ENCODE results near the gene FN3KRP.
A peak's percentile ranks its signal among the peaks of the same experiment; 100 is the strongest.

The FN3KRP gene

GRCh38 chr17:82722341-82723013, 6.0 kb downstream of the FN3KRP start:
- no peak overlapping the region for H3K4me3 ChIP-seq (ENCODE audit: low read depth, low read length)
- POLR2A ChIA-PET, result no interaction called here
- CTCF ChIA-PET, result interaction anchor here (0.6 to 1.4 kb wide), 3 partner anchors 11 to 563 kb away, joined by 3 to 6 read pairs (median 3); no protein-coding TSS in a partner anchor
- TF ChIP-seq ZNF623 (tag by site-specific recombination; IDR thresholded peaks at IDR 0.05) (no peak), KLF10 (tag by site-specific recombination; IDR thresholded peaks at IDR 0.05) (no peak), MZF1 (tag by site-specific recombination; IDR thresholded peaks at IDR 0.05; ENCODE audit: borderline replicate concordance) (no peak), EGR2 (tag by site-specific recombination; IDR thresholded peaks at IDR 0.05; ENCODE audit: low read depth) (peak; percentile 28; the same call in 1 of the 2 replicates)
- H3K36me3 ChIP-seq (ENCODE audit: control insufficient read depth in 2 of 2, insufficient read depth in 1 of 2, low read length in 2 of 2), result peaks cover 54 to 73% of the 10 kb centered on the region in 2 experiments
- H3K4me1 ChIP-seq (ENCODE audit: control insufficient read depth, insufficient read depth, low read length), result 0 out of 2 replicates have a peak, but pooled peaks cover 4% of the 10 kb centered on the region
- no peaks in the 10 kb centered on the region for H3K9me3 ChIP-seq (ENCODE audit: control insufficient read depth, insufficient read depth, low read depth, low read length)
- no peak overlapping the region for H3K27ac ChIP-seq (ENCODE audit: extremely low read depth, low read depth, low read length)

GRCh38 chr17:82723169-82723807, 6.8 kb downstream of the FN3KRP start:
- TF ChIP-seq, protein P1, sequence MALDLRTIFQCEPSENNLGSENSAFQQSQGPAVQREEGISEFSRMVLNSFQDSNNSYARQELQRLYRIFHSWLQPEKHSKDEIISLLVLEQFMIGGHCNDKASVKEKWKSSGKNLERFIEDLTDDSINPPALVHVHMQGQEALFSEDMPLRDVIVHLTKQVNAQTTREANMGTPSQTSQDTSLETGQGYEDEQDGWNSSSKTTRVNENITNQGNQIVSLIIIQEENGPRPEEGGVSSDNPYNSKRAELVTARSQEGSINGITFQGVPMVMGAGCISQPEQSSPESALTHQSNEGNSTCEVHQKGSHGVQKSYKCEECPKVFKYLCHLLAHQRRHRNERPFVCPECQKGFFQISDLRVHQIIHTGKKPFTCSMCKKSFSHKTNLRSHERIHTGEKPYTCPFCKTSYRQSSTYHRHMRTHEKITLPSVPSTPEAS (tag by site-specific recombination; IDR thresholded peaks at IDR 0.05), result peak; percentile 91
- no peak for TF ChIP-seq ZNF26 (tag by site-specific recombination; IDR thresholded peaks at IDR 0.05)
- Histone ChIP-seq H3K4me1 (ENCODE audit: control insufficient read depth, insufficient read depth, low read length) (no peaks in the 10 kb centered on the region), H3K36me3 (ENCODE audit: control insufficient read depth in 2 of 2, insufficient read depth in 1 of 2, low read length in 2 of 2) (peaks cover 55 to 76% of the 10 kb centered on the region in 2 experiments), H3K9me3 (ENCODE audit: control insufficient read depth, insufficient read depth, low read depth, low read length) (no peaks in the 10 kb centered on the region), H3K4me3 (ENCODE audit: low read depth, low read length) (no peak overlapping the region), H3K27ac (ENCODE audit: extremely low read depth, low read depth, low read length) (no peak overlapping the region)
- ChIA-PET POLR2A (no interaction called here), CTCF (interaction anchor here (1.4 kb wide), 1 partner anchor 10 kb away, joined by 6 read pairs; no protein-coding TSS in a partner anchor)

DNA sequence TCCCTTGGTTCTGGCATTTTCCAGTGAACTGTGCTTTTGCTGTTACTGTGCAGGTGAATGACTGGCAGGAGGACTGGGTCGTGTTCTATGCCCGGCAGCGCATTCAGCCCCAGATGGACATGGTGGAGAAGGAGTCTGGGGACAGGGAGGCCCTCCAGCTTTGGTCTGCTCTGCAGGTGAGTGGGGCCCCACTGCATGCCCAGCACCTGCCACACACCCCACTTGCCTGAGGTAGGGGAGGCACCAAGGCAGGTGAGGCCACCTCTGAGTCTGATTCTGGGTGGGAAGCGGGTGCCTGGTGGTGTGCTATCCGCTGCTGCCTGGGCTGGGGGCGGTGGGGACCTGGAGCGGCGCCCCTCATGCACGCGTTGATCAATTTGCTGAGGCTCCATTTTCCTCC, 9.9 kb downstream of the FN3KRP start:
- CTCF ChIA-PET, result interaction anchor here (0.7 kb wide), 1 partner anchor 29 kb away, joined by 3 read pairs; no protein-coding TSS in a partner anchor
- no peaks in the 10 kb centered on the region for H3K4me1 ChIP-seq (ENCODE audit: control insufficient read depth, insufficient read depth, low read length)
- H3K27ac ChIP-seq (ENCODE audit: extremely low read depth, low read depth, low read length), result no peak overlapping the region
- no peaks in the 10 kb centered on the region for H3K9me3 ChIP-seq (ENCODE audit: control insufficient read depth, insufficient read depth, low read depth, low read length)
- POLR2A ChIA-PET, result interaction anchor here (0.6 to 3.7 kb wide), 2 partner anchors 10 to 270 kb away, joined by 5 to 16 read pairs; partner anchors contain the start of gene FN3KRP
- H3K4me3 ChIP-seq (ENCODE audit: low read depth, low read length), result no peak overlapping the region
- peaks cover 36 to 71% of the 10 kb centered on the region in 2 experiments for H3K36me3 ChIP-seq (ENCODE audit: control insufficient read depth in 2 of 2, insufficient read depth in 1 of 2, low read length in 2 of 2)
- no peak for TF ChIP-seq ZNF596 (tag by site-specific recombination; IDR thresholded peaks at IDR 0.05)
- no peak for TF ChIP-seq ZNF157 (tag by site-specific recombination; IDR thresholded peaks at IDR 0.05)
- TF ChIP-seq REPIN1 (tag by site-specific recombination; IDR thresholded peaks at IDR 0.05; ENCODE audit: low read depth), result no peak
- no peak for TF ChIP-seq GLIS1 (tag by site-specific recombination; IDR thresholded peaks at IDR 0.05)
- TF ChIP-seq GFI1B (tag by site-specific recombination; IDR thresholded peaks at IDR 0.05), result no peak
- TF ChIP-seq, protein P2, sequence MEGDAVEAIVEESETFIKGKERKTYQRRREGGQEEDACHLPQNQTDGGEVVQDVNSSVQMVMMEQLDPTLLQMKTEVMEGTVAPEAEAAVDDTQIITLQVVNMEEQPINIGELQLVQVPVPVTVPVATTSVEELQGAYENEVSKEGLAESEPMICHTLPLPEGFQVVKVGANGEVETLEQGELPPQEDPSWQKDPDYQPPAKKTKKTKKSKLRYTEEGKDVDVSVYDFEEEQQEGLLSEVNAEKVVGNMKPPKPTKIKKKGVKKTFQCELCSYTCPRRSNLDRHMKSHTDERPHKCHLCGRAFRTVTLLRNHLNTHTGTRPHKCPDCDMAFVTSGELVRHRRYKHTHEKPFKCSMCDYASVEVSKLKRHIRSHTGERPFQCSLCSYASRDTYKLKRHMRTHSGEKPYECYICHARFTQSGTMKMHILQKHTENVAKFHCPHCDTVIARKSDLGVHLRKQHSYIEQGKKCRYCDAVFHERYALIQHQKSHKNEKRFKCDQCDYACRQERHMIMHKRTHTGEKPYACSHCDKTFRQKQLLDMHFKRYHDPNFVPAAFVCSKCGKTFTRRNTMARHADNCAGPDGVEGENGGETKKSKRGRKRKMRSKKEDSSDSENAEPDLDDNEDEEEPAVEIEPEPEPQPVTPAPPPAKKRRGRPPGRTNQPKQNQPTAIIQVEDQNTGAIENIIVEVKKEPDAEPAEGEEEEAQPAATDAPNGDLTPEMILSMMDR (tag by site-specific recombination; IDR thresholded peaks at IDR 0.05), result no peak
- no peak for TF ChIP-seq ZSCAN5A (tag by site-specific recombination; IDR thresholded peaks at IDR 0.05)
- TF ChIP-seq ZSCAN23 (tag by site-specific recombination; IDR thresholded peaks at IDR 0.05), result no peak
- TF ChIP-seq ZNF404 (tag by site-specific recombination; IDR thresholded peaks at IDR 0.05), result no peak
- TF ChIP-seq BCL11B (tag by site-specific recombination; IDR thresholded peaks at IDR 0.05; ENCODE audit: low read depth), result no peak
- TF ChIP-seq ZNF626 (tag by site-specific recombination; IDR thresholded peaks at IDR 0.05), result no peak
- no peak for TF ChIP-seq SP3 (tag by site-specific recombination; IDR thresholded peaks at IDR 0.05)
- no peak for TF ChIP-seq ZNF501 (tag by site-specific recombination; IDR thresholded peaks at IDR 0.05)
- TF ChIP-seq ZBTB17 (tag by site-specific recombination; IDR thresholded peaks at IDR 0.05), result no peak
- TF ChIP-seq ZNF530 (tag by site-specific recombination; IDR thresholded peaks at IDR 0.05; ENCODE audit: low read depth), result no peak
- TF ChIP-seq HOXD13 (CRISPR knock-in tag; IDR thresholded peaks at IDR 0.05; ENCODE audit: borderline replicate concordance), result no peak
- no peak for TF ChIP-seq ZNF561 (tag by site-specific recombination; IDR thresholded peaks at IDR 0.05; ENCODE audit: borderline replicate concordance)
